GM23338 (cell line): ENCODE measurements around the gene SHISA9. TPM values are rescaled to one million over a fixed set of nuclear protein-coding genes. Genes with fewer than 3 reads are reported as not detected.

Experiments
- ATAC-seq: fragments of 200-7000 bp; cut with Tn5 transposase; 3 replicates; pipeline ENCODE4 v1.9.1; 2020
- DNase-seq: peaks from one replicate; pipeline ENCODE4 v3.0.0-alpha.2; 2015; ENCODE audit warnings: low spot score
- H2AFZ ChIP-seq: fragments of 200-600 bp; sonication (generic); 2 replicates; pipeline ENCODE4 v1.8.0; 2016; ENCODE audit warnings: antibody characterized with exemption, mild to moderate bottlenecking, moderate library complexity
- H3F3A ChIP-seq: fragments of 200-600 bp; sonication (generic); replicated peaks from 2 replicates; pipeline ENCODE4 v1.8.0; 2017; ENCODE audit warnings: antibody characterized with exemption, mixed run types, low read depth
- H3K27ac ChIP-seq: fragments of 200-600 bp; sonication (generic); 2 replicates; pipeline ENCODE4 v1.6.1; 2016; ENCODE audit warnings: low read depth
- H3K27me3 ChIP-seq: fragments of 200-600 bp; sonication (generic); 2 replicates; pipeline ENCODE4 v1.8.0; 2016; ENCODE audit warnings: mild to moderate bottlenecking, mixed run types, moderate library complexity; ENCODE audit not compliant: insufficient read depth
- H3K36me3 ChIP-seq: fragments of 200-600 bp; sonication (generic); 2 replicates; pipeline ENCODE4 v1.8.0; 2016; ENCODE audit warnings: mild to moderate bottlenecking; ENCODE audit not compliant: insufficient read depth
- H3K4me1 ChIP-seq: fragments of 200-600 bp; sonication (generic); 2 replicates; pipeline ENCODE4 v1.8.0; 2016; ENCODE audit warnings: mild to moderate bottlenecking, moderate library complexity; ENCODE audit not compliant: insufficient read depth
- H3K4me2 ChIP-seq: fragments of 200-600 bp; sonication (generic); 2 replicates; pipeline ENCODE4 v1.7.1; 2017; ENCODE audit warnings: mixed run types
- H3K4me3 ChIP-seq: fragments of 200-600 bp; sonication (generic); 2 replicates; pipeline ENCODE4 v1.6.1; 2016; ENCODE audit warnings: mixed run types
- H3K79me2 ChIP-seq: fragments of 200-600 bp; sonication (generic); replicated peaks from 2 replicates; pipeline ENCODE4 v1.8.0; 2017; ENCODE audit warnings: mild to moderate bottlenecking; ENCODE audit not compliant: insufficient read depth
- H3K9me2 ChIP-seq: fragments of 200-600 bp; sonication (generic); 2 replicates; pipeline ENCODE4 v1.8.0; 2017; ENCODE audit not compliant: insufficient read depth
- H4K20me1 ChIP-seq: fragments of 200-600 bp; sonication (generic); replicated peaks from 2 replicates; pipeline ENCODE4 v1.8.0; 2017; ENCODE audit warnings: mild to moderate bottlenecking; ENCODE audit not compliant: insufficient read depth
- H3K27ac Mint-ChIP-seq: 2 replicates; pipeline ENCODE4 v1.8.0; 2020; ENCODE audit warnings: inconsistent platforms, mild to moderate bottlenecking, moderate library complexity, mixed read lengths
- H3K27me3 Mint-ChIP-seq: 3 replicates; pipeline ENCODE4 v1.8.0; 2022; ENCODE audit warnings: low read depth, mild to moderate bottlenecking, moderate library complexity, mixed read lengths, inconsistent platforms; ENCODE audit not compliant: insufficient read depth, poor library complexity
- H3K36me3 Mint-ChIP-seq: 3 replicates; pipeline ENCODE4 v1.8.0; 2021; ENCODE audit warnings: low read depth, mild to moderate bottlenecking, inconsistent platforms, moderate library complexity, mixed read lengths
- H3K4me1 Mint-ChIP-seq: 3 replicates; pipeline ENCODE4 v1.8.0; 2020; ENCODE audit warnings: mild to moderate bottlenecking, inconsistent platforms, mixed read lengths
- H3K4me3 Mint-ChIP-seq: 3 replicates; pipeline ENCODE4 v1.8.0; 2021; ENCODE audit warnings: moderate library complexity, mild to moderate bottlenecking, inconsistent platforms, mixed read lengths
- H3K9me3 Mint-ChIP-seq: 3 replicates; pipeline ENCODE4 v1.8.0; 2020; ENCODE audit warnings: moderate library complexity, mild to moderate bottlenecking, inconsistent platforms, mixed read lengths
- CREB1 ChIP-seq: fragments of 250-450 bp; sonication (Bioruptor Pico); IDR thresholded peaks from 2 replicates; pipeline ENCODE4 v1.5.0; 2020; ENCODE audit warnings: low read depth, mild to moderate bottlenecking, moderate library complexity
- EZH2 ChIP-seq: fragments of 200-600 bp; sonication (generic); IDR thresholded peaks from one replicate; pipeline ENCODE4 v1.8.0; 2017; ENCODE audit warnings: antibody characterized with exemption, mild to moderate bottlenecking, low read depth; ENCODE audit not compliant: unreplicated experiment
- JUNB ChIP-seq: IDR thresholded peaks from one replicate; pipeline ENCODE4 v1.6.1; 2016; ENCODE audit warnings: antibody characterized with exemption; ENCODE audit not compliant: unreplicated experiment
- ZNF114 ChIP-seq: fragments of 250-450 bp; sonication (Bioruptor Pico); IDR thresholded peaks from 2 replicates; pipeline ENCODE4 v1.5.0; 2020; ENCODE audit warnings: mild to moderate bottlenecking, moderate library complexity
- ZNF331 ChIP-seq: fragments of 250-450 bp; sonication (Bioruptor Pico); IDR thresholded peaks from 2 replicates; pipeline ENCODE4 v1.5.0; 2020; ENCODE audit warnings: low read depth, mild to moderate bottlenecking, moderate library complexity
- polyA plus RNA-seq: library from polyadenylated mRNA; unstranded; fragments of >200 nt; fragmentation: Nextera tagmentation; extraction: Ambion mirVana; gene quantifications from 2 replicates; pipeline ENCODE4 v1.2.1, GENCODE V29; 2016
- total RNA-seq: library from RNA; depleted of rRNA; stranded (reverse); fragments of >200 nt; shearing (Covaris generic); gene quantifications from 2 replicates; pipeline ENCODE4 v1.2.3, GENCODE V29; 2014
- TF ChIP-seq, protein P1 (sequence below): fragments of 250-450 bp; sonication (Bioruptor Pico); IDR thresholded peaks from 2 replicates; pipeline ENCODE4 v1.5.0; 2020; ENCODE audit warnings: mild to moderate bottlenecking, moderate library complexity
- TF ChIP-seq, protein P2 (sequence below): IDR thresholded peaks from 2 replicates; pipeline ENCODE4 v1.6.1; 2016; ENCODE audit warnings: antibody characterized with exemption

SHISA9 gene
- total and polyA plus RNA-seq, 2 experiments from 2014 or later = 10.4 to 45.6 TPM

DNA sequence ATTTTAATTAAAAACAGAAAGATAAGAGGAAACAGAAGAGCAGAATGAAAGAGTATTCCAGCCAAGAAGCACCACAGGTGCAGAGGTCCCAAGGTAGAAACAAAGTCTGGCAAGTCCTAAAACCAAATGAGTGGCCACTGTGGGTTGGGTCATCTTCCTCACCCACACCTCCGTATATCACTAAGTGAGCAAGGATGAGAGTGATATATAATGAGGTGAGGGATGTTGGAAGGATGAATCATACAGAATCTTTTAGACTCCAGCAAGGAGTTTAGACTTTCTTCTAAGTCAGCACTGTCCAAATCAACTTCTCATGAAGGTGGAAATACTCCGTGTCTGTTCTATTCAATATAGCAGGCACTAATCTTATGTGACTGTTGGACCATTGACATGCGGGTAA lies 70.8 kb downstream of the SHISA9 start:
- no peak for ATAC-seq

DNA sequence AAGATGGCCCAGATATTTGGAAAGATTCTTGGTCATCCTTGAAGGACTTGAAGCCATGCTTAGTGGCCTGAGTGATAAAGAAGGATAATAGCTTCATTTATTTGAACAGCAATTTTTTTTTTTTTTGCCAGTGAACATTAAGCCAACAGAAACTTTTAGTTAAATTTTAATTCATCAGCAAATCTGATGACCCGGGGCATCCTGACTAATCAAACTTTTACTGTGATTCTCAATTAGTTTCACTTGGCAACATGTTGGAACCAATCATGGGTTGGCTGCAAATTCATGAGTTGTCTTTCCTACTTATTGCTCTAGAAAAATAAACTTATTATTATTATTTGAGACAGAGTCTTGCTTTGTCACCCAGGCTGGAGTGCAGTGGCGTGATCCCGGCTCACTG lies 74.4 kb downstream of the SHISA9 start:
- Mint-ChIP-seq H3K9me3 (peaks cover 4% of the 10 kb centered on the region), H3K27ac (no peak overlapping the region), H3K4me1 (peaks cover 32% of the 10 kb centered on the region), H3K4me3 (no peak overlapping the region), H3K27me3 (peaks cover 6% of the 10 kb centered on the region), H3K36me3 (peaks cover 10% of the 10 kb centered on the region; the same call in 2 of the 3 replicates)
- H2AFZ ChIP-seq = no peak overlapping the region
- H3K36me3 ChIP-seq = no peaks in the 10 kb centered on the region
- no peak overlapping the region for H3K27ac ChIP-seq
- H3K27me3 ChIP-seq = no peaks in the 10 kb centered on the region
- no peak overlapping the region for H3K4me2 ChIP-seq
- H3K4me1 ChIP-seq = peaks cover 18% of the 10 kb centered on the region
- ATAC-seq (no peak), DNase-seq (no peak)
- no peaks in the 10 kb centered on the region for H3F3A ChIP-seq
- peaks cover 3% of the 10 kb centered on the region; the same call in 1 of the 2 replicates for H3K9me2 ChIP-seq
- H3K4me3 ChIP-seq = no peak overlapping the region
- TF ChIP-seq EZH2 (no peak), ZNF331 (no peak), CREB1 (CRISPR knock-in tag) (no peak)
- TF ChIP-seq, protein P1, sequence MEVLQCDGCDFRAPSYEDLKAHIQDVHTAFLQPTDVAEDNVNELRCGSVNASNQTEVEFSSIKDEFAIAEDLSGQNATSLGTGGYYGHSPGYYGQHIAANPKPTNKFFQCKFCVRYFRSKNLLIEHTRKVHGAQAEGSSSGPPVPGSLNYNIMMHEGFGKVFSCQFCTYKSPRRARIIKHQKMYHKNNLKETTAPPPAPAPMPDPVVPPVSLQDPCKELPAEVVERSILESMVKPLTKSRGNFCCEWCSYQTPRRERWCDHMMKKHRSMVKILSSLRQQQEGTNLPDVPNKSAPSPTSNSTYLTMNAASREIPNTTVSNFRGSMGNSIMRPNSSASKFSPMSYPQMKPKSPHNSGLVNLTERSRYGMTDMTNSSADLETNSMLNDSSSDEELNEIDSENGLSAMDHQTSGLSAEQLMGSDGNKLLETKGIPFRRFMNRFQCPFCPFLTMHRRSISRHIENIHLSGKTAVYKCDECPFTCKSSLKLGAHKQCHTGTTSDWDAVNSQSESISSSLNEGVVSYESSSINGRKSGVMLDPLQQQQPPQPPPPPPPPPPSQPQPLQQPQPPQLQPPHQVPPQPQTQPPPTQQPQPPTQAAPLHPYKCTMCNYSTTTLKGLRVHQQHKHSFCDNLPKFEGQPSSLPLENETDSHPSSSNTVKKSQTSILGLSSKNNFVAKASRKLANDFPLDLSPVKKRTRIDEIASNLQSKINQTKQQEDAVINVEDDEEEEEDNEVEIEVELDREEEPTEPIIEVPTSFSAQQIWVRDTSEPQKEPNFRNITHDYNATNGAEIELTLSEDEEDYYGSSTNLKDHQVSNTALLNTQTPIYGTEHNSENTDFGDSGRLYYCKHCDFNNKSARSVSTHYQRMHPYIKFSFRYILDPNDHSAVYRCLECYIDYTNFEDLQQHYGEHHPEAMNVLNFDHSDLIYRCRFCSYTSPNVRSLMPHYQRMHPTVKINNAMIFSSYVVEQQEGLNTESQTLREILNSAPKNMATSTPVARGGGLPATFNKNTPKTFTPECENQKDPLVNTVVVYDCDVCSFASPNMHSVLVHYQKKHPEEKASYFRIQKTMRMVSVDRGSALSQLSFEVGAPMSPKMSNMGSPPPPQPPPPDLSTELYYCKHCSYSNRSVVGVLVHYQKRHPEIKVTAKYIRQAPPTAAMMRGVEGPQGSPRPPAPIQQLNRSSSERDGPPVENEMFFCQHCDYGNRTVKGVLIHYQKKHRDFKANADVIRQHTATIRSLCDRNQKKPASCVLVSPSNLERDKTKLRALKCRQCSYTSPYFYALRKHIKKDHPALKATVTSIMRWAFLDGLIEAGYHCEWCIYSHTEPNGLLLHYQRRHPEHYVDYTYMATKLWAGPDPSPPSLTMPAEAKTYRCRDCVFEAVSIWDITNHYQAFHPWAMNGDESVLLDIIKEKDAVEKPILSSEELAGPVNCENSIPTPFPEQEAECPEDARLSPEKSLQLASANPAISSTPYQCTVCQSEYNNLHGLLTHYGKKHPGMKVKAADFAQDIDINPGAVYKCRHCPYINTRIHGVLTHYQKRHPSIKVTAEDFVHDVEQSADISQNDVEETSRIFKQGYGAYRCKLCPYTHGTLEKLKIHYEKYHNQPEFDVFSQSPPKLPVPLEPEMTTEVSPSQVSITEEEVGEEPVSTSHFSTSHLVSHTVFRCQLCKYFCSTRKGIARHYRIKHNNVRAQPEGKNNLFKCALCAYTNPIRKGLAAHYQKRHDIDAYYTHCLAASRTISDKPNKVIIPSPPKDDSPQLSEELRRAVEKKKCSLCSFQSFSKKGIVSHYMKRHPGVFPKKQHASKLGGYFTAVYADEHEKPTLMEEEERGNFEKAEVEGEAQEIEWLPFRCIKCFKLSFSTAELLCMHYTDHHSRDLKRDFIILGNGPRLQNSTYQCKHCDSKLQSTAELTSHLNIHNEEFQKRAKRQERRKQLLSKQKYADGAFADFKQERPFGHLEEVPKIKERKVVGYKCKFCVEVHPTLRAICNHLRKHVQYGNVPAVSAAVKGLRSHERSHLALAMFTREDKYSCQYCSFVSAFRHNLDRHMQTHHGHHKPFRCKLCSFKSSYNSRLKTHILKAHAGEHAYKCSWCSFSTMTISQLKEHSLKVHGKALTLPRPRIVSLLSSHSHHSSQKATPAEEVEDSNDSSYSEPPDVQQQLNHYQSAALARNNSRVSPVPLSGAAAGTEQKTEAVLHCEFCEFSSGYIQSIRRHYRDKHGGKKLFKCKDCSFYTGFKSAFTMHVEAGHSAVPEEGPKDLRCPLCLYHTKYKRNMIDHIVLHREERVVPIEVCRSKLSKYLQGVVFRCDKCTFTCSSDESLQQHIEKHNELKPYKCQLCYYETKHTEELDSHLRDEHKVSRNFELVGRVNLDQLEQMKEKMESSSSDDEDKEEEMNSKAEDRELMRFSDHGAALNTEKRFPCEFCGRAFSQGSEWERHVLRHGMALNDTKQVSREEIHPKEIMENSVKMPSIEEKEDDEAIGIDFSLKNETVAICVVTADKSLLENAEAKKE (CRISPR knock-in tag) = no peak
- H4K20me1 ChIP-seq = peaks cover 6% of the 10 kb centered on the region; the same call in 1 of the 2 replicates
- H3K79me2 ChIP-seq = peaks cover 70% of the 10 kb centered on the region

More for the DNA sequence above, 70.8 kb downstream of the SHISA9 start:
- Histone ChIP-seq H3K27me3 (no peaks in the 10 kb centered on the region), H3F3A (no peaks in the 10 kb centered on the region), H3K36me3 (no peaks in the 10 kb centered on the region), H2AFZ (no peak overlapping the region), H3K9me2 (peaks cover 3% of the 10 kb centered on the region; the same call in 1 of the 2 replicates), H3K4me2 (no peak overlapping the region), H3K27ac (no peak overlapping the region), H3K79me2 (peaks cover 60% of the 10 kb centered on the region), H4K20me1 (peaks cover 9% of the 10 kb centered on the region), H3K4me3 (no peak overlapping the region), H3K4me1 (peaks cover 20% of the 10 kb centered on the region)
- peaks cover 6% of the 10 kb centered on the region for H3K27me3 Mint-ChIP-seq
- no peak for DNase-seq
- TF ChIP-seq, protein P2, sequence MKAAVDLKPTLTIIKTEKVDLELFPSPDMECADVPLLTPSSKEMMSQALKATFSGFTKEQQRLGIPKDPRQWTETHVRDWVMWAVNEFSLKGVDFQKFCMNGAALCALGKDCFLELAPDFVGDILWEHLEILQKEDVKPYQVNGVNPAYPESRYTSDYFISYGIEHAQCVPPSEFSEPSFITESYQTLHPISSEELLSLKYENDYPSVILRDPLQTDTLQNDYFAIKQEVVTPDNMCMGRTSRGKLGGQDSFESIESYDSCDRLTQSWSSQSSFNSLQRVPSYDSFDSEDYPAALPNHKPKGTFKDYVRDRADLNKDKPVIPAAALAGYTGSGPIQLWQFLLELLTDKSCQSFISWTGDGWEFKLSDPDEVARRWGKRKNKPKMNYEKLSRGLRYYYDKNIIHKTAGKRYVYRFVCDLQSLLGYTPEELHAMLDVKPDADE = no peak
- TF ChIP-seq JUNB = no peak
- no peak for TF ChIP-seq ZNF114 (CRISPR knock-in tag)
- no peaks in the 10 kb centered on the region for H3K36me3 Mint-ChIP-seq
- H3K9me3 Mint-ChIP-seq = no peaks in the 10 kb centered on the region
- H3K4me3 Mint-ChIP-seq = no peak overlapping the region
- H3K27ac Mint-ChIP-seq = no peak overlapping the region
- H3K4me1 Mint-ChIP-seq = peaks cover 34% of the 10 kb centered on the region
